KG1 (cell line): ENCODE data around the gene RBM5.
A peak's percentile ranks its signal among the peaks of the same experiment; 100 is the strongest.
"Not testable (repeated sequence)": the region's sequence is repeated elsewhere in the genome, so short reads cannot be mapped to it uniquely, and the experiment has no call there.

Experiments
- DNase-seq: peaks from one replicate; lab custom pipeline; 2025; lab: John Stamatoyannopoulos, UW

Gene RBM5

GRCh38 chr3:50088725-50089608, at the start of gene RBM5:
Gene RBM5, plus strand, starts transcription at chr3:50088919. Its CDS starts 1,516 bp downstream, at chr3:50090435.
- peak; percentile 86 for DNase-seq

DNA sequence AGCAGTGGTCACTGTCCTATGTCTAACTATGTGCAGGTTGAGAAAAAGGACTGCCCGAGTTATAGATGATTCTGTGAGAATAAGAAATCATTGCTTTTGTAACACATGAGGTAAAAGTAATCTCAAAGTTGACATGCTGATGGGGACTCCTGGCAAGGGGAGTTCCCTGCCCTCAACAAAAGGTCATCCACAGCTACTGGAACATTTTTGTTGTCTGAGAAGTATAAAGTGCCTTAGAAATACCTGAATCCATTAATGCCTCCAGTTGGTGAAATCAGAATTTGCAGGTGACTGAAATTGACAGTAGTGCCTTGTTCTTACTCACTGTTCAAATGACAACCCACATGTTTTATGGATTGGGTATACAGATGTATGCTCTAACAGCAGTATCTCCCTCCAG, 43.7 kb upstream of the RBM5 start:
- no peak for DNase-seq

- DNase-seq = no peak
These were observed 41.3 kb upstream of the RBM5 start for GRCh38 chr3:50047426-50047825.

DNA sequence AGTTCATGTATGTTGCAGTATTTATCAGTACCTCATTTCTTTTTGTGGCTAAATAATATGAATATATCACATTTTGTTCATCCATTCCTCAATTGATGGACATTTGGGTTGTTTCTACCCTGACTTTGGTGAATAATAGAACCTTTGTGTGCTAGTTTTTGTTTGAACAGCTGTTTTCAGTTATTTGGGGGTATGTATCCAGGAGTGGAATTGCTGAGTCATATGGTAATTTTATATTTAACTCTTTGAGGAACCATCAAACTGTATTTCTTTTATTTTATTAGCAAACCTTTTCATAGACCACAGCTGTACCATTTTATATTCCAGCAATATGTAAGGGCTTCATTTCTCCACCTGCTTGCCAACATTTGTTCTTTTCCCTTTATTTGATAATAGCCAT, 38.4 kb upstream of the RBM5 start:
- no peak for DNase-seq

DNA sequence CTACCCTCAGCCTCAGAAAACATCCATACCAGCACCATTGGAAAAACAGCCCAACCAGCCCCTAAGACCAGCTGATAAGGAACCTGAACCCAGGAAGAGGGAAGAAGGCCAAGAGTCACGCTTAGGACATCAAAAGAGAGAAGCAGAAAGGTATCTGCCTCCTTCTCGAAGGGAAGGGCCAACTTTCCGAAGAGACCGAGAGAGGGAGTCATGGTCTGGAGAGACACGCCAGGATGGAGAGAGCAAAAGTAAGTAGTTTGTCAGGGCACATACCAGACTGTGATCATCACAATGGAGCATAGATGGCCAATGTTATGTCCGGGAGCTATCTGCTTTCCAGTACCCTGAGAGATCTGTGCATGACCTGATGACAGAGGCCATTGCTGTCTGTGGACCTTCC, 31.0 kb upstream of the RBM5 start:
- DNase-seq = no peak

GRCh38 chr3:50068134-50068533, 20.6 kb upstream of the RBM5 start:
- no peak for DNase-seq

GRCh38 chr3:50078091-50078490, 10.6 kb upstream of the RBM5 start:
- DNase-seq = no peak

DNA sequence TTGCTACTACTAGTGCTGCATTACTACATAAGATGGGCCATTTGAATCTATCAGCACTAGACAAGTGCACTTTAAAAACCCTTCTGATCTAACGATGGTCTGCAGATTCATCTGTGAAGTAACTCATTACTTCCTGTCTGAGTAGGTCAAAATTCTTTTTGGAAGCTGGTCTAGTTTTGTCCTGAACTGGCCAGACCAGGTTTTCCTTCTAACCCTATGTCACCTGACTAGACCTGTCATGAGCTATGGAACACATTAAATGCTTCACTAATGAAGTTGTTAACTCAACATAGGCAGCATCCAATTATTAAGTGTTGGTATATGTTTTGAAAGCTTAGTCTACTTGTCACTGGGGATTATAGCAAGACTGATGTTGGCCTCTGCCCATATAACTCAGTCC, 10.1 kb upstream of the RBM5 start:
- DNase-seq = no peak

DNA sequence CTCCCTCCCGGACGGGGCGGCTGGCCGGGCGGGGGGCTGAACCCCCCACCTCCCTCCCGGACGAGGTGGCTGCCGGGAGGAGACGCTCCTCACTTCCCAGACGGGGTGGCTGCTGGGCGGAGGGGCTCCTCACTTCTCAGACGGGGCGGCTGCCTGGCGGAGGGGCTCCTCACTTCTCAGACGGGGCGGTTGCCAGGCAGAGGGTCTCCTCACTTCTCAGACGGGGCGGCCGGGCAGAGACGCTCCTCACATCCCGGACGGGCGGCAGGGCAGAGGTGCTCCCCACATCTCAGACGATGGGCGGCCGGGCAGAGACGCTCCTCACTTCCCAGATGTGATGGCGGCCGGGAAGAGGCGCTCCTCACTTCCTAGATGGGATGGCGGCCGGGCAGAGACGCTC, 3.8 kb upstream of the RBM5 start:
- DNase-seq = not testable (repeated sequence)

GRCh38 chr3:50089609-50089945, 858 bp downstream of the RBM5 start:
- DNase-seq = no peak

DNA sequence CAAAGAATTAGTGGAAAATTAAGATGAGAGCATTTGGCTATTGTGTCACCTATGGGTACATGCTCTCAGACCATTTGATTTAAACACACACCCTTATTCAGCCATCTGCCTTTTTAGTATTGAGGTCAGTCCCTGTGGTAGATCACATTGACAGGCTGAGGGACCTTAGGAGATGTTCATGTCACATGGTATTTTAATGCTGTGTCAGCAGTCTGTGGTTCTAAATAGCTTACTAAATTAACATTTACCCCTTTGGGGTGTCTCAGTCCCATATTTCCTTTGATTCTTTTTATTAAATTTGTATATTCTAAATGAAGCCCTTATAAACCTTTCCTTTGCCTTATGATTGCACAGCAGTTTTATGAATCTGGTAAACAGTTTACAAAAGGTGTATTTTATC, 2.3 kb downstream of the RBM5 start:
- no peak for DNase-seq

- no peak for DNase-seq
These were observed 6.8 kb downstream of the RBM5 start for GRCh38 chr3:50095352-50095998.

- no peak for DNase-seq
These were observed 11.7 kb downstream of the RBM5 start for GRCh38 chr3:50100386-50100785.

GRCh38 chr3:50100956-50101845, 12.5 kb downstream of the RBM5 start:
- DNase-seq = no peak

DNA sequence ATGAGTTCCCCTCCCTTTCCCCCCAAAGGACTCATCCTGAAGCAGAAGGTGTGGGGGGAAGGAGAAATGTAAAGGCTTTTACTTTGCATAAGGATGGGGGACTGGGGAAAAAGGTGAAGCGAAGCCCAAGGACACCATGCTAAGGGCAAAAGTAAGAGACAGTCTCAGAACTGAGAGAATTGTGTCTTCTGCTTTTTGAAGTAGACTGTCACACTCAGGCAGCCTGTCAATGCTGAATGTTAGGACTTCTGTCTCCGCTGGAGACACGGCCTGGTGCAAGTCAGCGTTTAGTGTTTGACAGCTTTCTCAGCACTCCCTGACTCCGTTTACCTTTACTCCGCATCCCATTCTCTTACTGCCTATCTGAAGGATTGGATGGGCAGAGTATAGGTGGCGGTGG, 13.8 kb downstream of the RBM5 start:
- no peak for DNase-seq

GRCh38 chr3:50111757-50112156, 23.0 kb downstream of the RBM5 start:
- no peak for DNase-seq

- DNase-seq = no peak
These were observed 23.7 kb downstream of the RBM5 start for GRCh38 chr3:50112462-50112861.

- DNase-seq = no peak
These were observed 28.4 kb downstream of the RBM5 start for GRCh38 chr3:50117120-50117519.

- no peak for DNase-seq
These were observed 29.5 kb downstream of the RBM5 start for GRCh38 chr3:50118237-50118636.

DNA sequence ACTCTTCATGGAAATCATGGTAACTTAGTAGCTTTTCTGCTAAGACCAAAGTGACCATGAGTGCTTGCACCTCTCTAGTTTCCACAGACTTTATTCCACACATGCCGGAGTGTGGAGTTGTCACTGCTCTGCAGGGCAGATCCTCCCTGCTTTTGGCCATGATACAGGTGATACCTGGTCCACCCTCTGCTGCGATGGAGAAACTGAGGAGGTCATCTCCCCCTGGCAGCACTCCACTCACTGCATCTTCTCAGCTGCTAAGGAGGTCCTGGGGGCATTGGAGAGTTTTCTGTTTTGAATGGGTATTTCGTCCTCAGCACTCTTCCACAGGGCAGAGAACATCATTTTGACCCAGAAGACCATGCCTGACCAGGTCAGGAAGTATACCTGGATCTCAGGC, 31.1 kb downstream of the RBM5 start:
- DNase-seq = no peak

DNA sequence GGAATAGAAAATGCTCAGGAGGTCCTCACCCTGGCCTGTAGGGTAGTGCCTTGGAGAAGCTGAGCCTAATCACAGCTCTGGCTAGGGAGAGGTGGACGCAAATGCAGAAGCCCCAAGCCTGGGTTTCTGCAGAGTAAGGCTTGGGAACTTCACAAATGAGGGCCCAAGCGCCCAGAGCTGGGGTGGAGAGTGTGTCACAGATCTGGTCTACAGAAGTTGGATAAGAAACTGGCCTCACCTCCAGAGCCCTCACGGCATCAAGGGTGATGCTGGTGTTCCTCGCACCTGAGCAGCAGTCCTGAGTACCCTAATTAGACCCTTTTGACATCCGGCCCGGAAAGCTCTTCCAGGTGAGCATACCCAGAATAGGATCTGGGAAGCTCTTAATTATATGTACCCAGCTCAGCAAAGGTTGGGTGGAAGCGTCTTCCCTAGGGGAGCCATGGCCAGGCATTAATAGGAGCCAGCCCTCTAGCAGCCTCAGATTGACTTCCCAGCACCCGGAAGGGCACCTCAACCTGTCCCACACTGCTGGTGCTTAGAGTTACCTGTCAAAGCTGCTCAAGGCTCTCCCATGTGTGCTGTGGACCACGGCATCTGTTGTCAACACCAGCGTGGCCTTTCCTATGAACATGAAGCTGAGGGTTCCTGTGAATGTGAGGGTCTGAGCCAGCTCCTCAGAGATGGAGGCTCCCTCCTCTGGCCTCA, 31.8 kb downstream of the RBM5 start:
- DNase-seq = no peak
